Endothelial cell of umbilical vein (primary cell): ENCODE measurements around the gene MLF2. TPM values are rescaled to one million over a fixed set of nuclear protein-coding genes. Genes with fewer than 3 reads are reported as not detected.

Source experiments
- BruUV-seq: library from RNA; stranded (reverse); fragments of 400-500 nt; replicated peaks from 2 replicates; lab custom pipeline; 2021; lab: Mats Ljungman, UMichigan
- CTCF ChIA-PET: fragments of 300-600, 350-600 bp; sonication (Branson Sonifier 250); formaldehyde crosslinking; loops from one replicate; lab custom pipeline; 2021; ENCODE audit warnings: antibody characterized with exemption, inconsistent platforms; lab: Charles Lee
- POLR2A ChIA-PET: fragments of 300-600, 350-600 bp; sonication (Branson Sonifier 250); formaldehyde crosslinking; loops from one replicate; lab custom pipeline; 2021; ENCODE audit warnings: antibody characterized with exemption, inconsistent platforms; lab: Charles Lee
- DNase-seq: peaks from one replicate; pipeline ENCODE4 v3.0.0-alpha.2; 2011; ENCODE audit warnings: low read depth, low spot score
- FAIRE-seq: peaks from 2 replicates; lab custom pipeline; 2011; peaks lifted over from hg19 to GRCh38; lab: Jason Lieb, UNC
- H2AFZ ChIP-seq: 2 replicates; pipeline ENCODE4 v1.6.0; 2012; ENCODE audit warnings: low read depth, low read length, control low read depth, inconsistent platforms
- H3K27ac ChIP-seq: 2 replicates; pipeline ENCODE4 v1.5.1; 2011; ENCODE audit warnings: low read depth, mild to moderate bottlenecking, control low read depth, low read length, moderate library complexity; ENCODE audit not compliant: insufficient read depth
- H3K27me3 ChIP-seq, 2 experiments: 2 replicates each; pipeline versions ENCODE4 v1.6.0 to v1.6.1; 2011; ENCODE audit warnings: low read length in 2 of 2, mixed read lengths in 1 of 2; ENCODE audit not compliant: control insufficient read depth in 2 of 2, insufficient read depth in 2 of 2
- H3K36me3 ChIP-seq, 2 experiments: 2 replicates in 1 of 2; 3 replicates in 1 of 2; pipeline ENCODE4 v1.5.1; 2011; ENCODE audit warnings: low read length in 2 of 2, mild to moderate bottlenecking in 1 of 2, moderate library complexity in 1 of 2; ENCODE audit not compliant: control insufficient read depth in 2 of 2, insufficient read depth in 2 of 2; ENCODE audit errors: extremely low read depth in 1 of 2
- H3K4me1 ChIP-seq: 3 replicates; pipeline ENCODE4 v1.5.1; 2011; ENCODE audit warnings: mild to moderate bottlenecking, low read length; ENCODE audit not compliant: control insufficient read depth, insufficient read depth; ENCODE audit errors: extremely low read depth
- H3K4me2 ChIP-seq: 2 replicates; pipeline ENCODE4 v1.6.1; 2011; ENCODE audit warnings: low read length, control low read depth, mixed read lengths; ENCODE audit not compliant: insufficient read depth
- H3K4me3 ChIP-seq, 3 experiments: fragments of 200-600 bp in 1 of 3; sonication (generic), shearing (Covaris generic) in 1 of 3; replicated peaks in 1 of 3; 2 replicates each; pipeline ENCODE4 v1.5.1; 2011 to 2016; ENCODE audit warnings: control low read depth in 3 of 3, low read length in 3 of 3, mild to moderate bottlenecking in 2 of 3, inconsistent platforms in 1 of 3, low read depth in 1 of 3, moderate library complexity in 1 of 3; ENCODE audit not compliant: insufficient read depth in 1 of 3
- H3K79me2 ChIP-seq: 2 replicates; pipeline ENCODE4 v1.6.0; 2012; ENCODE audit warnings: low read length, inconsistent platforms; ENCODE audit not compliant: control insufficient read depth, insufficient read depth
- H3K9ac ChIP-seq: replicated peaks from 2 replicates; pipeline ENCODE3; 2011; ENCODE audit warnings: low read length, control low read depth; ENCODE audit not compliant: insufficient read depth; ENCODE audit errors: extremely low read depth
- H3K9me1 ChIP-seq: replicated peaks from 3 replicates; pipeline ENCODE4 v1.6.0; 2011; ENCODE audit warnings: mild to moderate bottlenecking, low read length; ENCODE audit not compliant: control insufficient read depth, insufficient read depth; ENCODE audit errors: extremely low read depth
- H3K9me3 ChIP-seq: replicated peaks from 2 replicates; pipeline ENCODE4 v1.5.1; 2012; ENCODE audit warnings: low read length, inconsistent platforms; ENCODE audit not compliant: control insufficient read depth, insufficient read depth
- H4K20me1 ChIP-seq: replicated peaks from 2 replicates; pipeline ENCODE3; 2011; ENCODE audit warnings: mild to moderate bottlenecking, low read length; ENCODE audit not compliant: control insufficient read depth, insufficient read depth; ENCODE audit errors: extremely low read depth
- JUN ChIP-seq: IDR thresholded peaks from 2 replicates; pipeline ENCODE4 v1.6.1; 2011; ENCODE audit warnings: borderline replicate concordance, low read depth; ENCODE audit not compliant: insufficient read length, insufficient read depth
- dilution Hi-C: fragments of 300-500 bp; cut with MboI; formaldehyde crosslinking; loops from one replicate; pipeline ENCODE4 v1.15.0; 2019; ENCODE audit warnings: low sequenced_read_pairs; ENCODE audit not compliant: extremely low pct_ligation_motif_present
- intact Hi-C: fragments of 100-400 bp; cut with micrococcal nuclease; formaldehyde crosslinking; loops from one replicate; pipeline ENCODE4 v1.10.0; 2022
- polyA plus RNA-seq, 4 experiments: library from polyadenylated mRNA; depleted of rRNA in 3 of 4; stranded (reverse) in 3 of 4; unstranded in 1 of 4; fragments of >200 nt; gene quantifications; 2 replicates each; pipeline versions ENCODE4 v1.2.1 to v1.2.3, GENCODE V29; 2011 to 2012; ENCODE audit warnings: missing spikeins in 1 of 4
- total RNA-seq: library from RNA; stranded (reverse); gene quantifications from 2 replicates; pipeline ENCODE4 v1.2.3, GENCODE V29; 2021
- TF ChIP-seq, protein P1 (sequence below), 2 donors: IDR thresholded peaks; 1 replicate in 1 of 2; 2 replicates in 1 of 2; pipeline ENCODE4 v1.5.1; 2011; ENCODE audit warnings: low read length in 2 of 2, mild to moderate bottlenecking in 2 of 2, moderate library complexity in 2 of 2, control low read depth in 1 of 2, inconsistent platforms in 1 of 2, low read depth in 1 of 2; ENCODE audit not compliant: insufficient read depth in 1 of 2; ENCODE audit errors: extremely low read depth in 1 of 2

MLF2 gene
- total and polyA plus RNA-seq, 2 donors (not counting 3 experiments of a cell fraction or from before 2014, with no cell fraction given) = 147 to 306 TPM

DNA sequence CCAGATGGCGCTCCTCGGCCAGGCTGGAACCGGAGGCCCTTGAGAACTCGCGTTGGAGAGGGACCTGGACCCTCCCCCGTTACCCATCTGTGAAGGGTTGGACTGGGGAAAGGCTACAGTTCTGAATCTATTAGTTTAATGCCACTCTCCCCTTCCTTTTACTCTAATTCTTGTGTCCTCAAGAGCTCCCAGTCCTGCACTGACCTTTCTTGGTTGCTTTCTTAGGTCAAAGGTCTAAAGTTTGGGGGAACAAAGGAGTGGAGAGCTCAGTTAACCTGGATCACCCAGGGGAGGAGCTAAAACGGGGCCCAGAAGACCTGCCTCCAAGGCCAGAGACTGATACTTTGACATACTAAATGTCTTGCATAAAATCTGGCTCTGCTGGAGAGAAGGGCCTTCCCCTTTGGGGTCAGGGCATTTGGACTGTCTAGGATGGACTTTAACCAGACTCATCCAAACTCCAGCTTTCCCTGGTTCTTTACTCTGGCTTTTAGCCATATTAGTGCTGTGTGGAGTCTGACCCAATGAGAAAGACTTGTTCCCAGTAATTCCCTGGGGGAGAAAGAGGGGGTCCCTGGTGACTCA, 923 bp upstream of the MLF2 start:
- Histone ChIP-seq H3K9me3 (no peaks in the 10 kb centered on the region), H3K4me3 (no peak overlapping the region), H3K9ac (no peak overlapping the region), H4K20me1 (no peaks in the 10 kb centered on the region), H3K4me2 (no peak overlapping the region), H3K79me2 (peaks cover 16% of the 10 kb centered on the region), H3K27me3 (no peaks in the 10 kb centered on the region), H3K4me1 (peaks cover 10% of the 10 kb centered on the region), H3K36me3 (peaks cover 9 to 21% of the 10 kb centered on the region in 2 experiments), H3K27ac (no peak overlapping the region), H2AFZ (no peak overlapping the region), H3K9me1 (no peaks in the 10 kb centered on the region)
- TF ChIP-seq JUN = no peak
- TF ChIP-seq, protein P1, sequence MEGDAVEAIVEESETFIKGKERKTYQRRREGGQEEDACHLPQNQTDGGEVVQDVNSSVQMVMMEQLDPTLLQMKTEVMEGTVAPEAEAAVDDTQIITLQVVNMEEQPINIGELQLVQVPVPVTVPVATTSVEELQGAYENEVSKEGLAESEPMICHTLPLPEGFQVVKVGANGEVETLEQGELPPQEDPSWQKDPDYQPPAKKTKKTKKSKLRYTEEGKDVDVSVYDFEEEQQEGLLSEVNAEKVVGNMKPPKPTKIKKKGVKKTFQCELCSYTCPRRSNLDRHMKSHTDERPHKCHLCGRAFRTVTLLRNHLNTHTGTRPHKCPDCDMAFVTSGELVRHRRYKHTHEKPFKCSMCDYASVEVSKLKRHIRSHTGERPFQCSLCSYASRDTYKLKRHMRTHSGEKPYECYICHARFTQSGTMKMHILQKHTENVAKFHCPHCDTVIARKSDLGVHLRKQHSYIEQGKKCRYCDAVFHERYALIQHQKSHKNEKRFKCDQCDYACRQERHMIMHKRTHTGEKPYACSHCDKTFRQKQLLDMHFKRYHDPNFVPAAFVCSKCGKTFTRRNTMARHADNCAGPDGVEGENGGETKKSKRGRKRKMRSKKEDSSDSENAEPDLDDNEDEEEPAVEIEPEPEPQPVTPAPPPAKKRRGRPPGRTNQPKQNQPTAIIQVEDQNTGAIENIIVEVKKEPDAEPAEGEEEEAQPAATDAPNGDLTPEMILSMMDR (IDR thresholded peaks at IDR 0.05; ENCODE audit: extremely low read depth in 1 of 2, insufficient read depth in 1 of 2, low read depth in 1 of 2, low read length in 2 of 2) = peak in 1 of 2 donors; percentile 99
- dilution Hi-C loops = no loop called here
- POLR2A ChIA-PET = interaction anchor here (0.6 to 3.1 kb wide), 9 partner anchors 10 to 329 kb away, joined by 3 to 43 read pairs (median 5); partner anchors contain the start of genes PTMS, SPSB2, TPI1 and USP5
- CTCF ChIA-PET = interaction anchor here (0.7 to 6.1 kb wide), 19 partner anchors 9 to 119 kb away, joined by 3 to 234 read pairs (median 14); partner anchors contain the start of genes CD4, CDCA3, COPS7A and GPR162
- intact Hi-C loops = loop anchor here (1.0 kb wide), 8 partner anchors 10 to 118 kb away; partner anchors contain the start of genes CDCA3, COPS7A and ZNF384
- DNase-seq (no peak), FAIRE-seq (no peak)
- BruUV-seq = no TSS peak
